ENCODE measurements around the gene KCND3. TPM values are rescaled to one million over a fixed set of nuclear protein-coding genes. Genes with fewer than 3 reads are reported as not detected.

The KCND3 gene
- polyA plus RNA-seq, 3 donors, result not detected

GRCh38 chr1:111730706-111731105 is 258.8 kb downstream of the KCND3 start:
- H3K27ac ChIP-seq (ENCODE audit: low read depth in 1 of 2, low read length in 2 of 2), result no peak overlapping the region
- DNase-seq, result no peak
- H3K27me3 ChIP-seq (ENCODE audit: control insufficient read depth in 2 of 2, insufficient read depth in 2 of 2, low read length in 2 of 2), result no peaks in the 10 kb centered on the region
- peaks cover 27 to 36% of the 10 kb centered on the region in 2 donors for H3K36me3 Mint-ChIP-seq
- peaks cover 5% of the 10 kb centered on the region for H3K4me1 Mint-ChIP-seq
- H3K27ac Mint-ChIP-seq, result peak overlapping the region in 1 of 7 donors; percentile 8
- peaks cover 33 to 34% of the 10 kb centered on the region in 2 donors for H3K4me1 ChIP-seq (ENCODE audit: control insufficient read depth in 1 of 2, insufficient read depth in 2 of 2, low read length in 2 of 2)
- intact Hi-C loops (cut with micrococcal nuclease), result loop anchor here (10.0 kb wide), 4 partner anchors 116 to 766 kb away; partner anchors contain the start of genes ADORA3 (in 1 of the 2), DENND2D (in 1 of the 2), LRIF1 (in 1 of the 2) and RAP1A (in 1 of the 2)
- H3K79me2 ChIP-seq (ENCODE audit: insufficient read depth, low read length), result no peaks in the 10 kb centered on the region
- peaks cover 0 to 3% (median 0%) of the 10 kb centered on the region in 7 donors for H3K9me3 Mint-ChIP-seq
- H3K4me2 ChIP-seq (replicated peaks; ENCODE audit: extremely low read depth, low read length, poor library complexity, severe bottlenecking), result no peak overlapping the region
- TF ChIP-seq CTCF (IDR thresholded peaks at IDR 0.05), result no peak
- H3K9me3 ChIP-seq (replicated peaks in 1 of 2; ENCODE audit: control insufficient read depth in 1 of 2, insufficient read depth in 1 of 2, low read length in 2 of 2), result no peaks in the 10 kb centered on the region
- no peak overlapping the region for H3K9ac ChIP-seq (ENCODE audit: insufficient read depth, low read length, poor library complexity, severe bottlenecking)
- no peaks in the 10 kb centered on the region for H3K27me3 Mint-ChIP-seq (ENCODE audit: low read depth in 3 of 3)
- no peak overlapping the region for H3K4me3 Mint-ChIP-seq
- no peak overlapping the region for H2AFZ ChIP-seq (ENCODE audit: insufficient read depth, low read depth, low read length, poor library complexity, severe bottlenecking)
- peaks cover 5% of the 10 kb centered on the region for H4K20me1 ChIP-seq (ENCODE audit: insufficient read depth, low read length)
- peaks cover 3 to 11% of the 10 kb centered on the region in 2 donors for H3K36me3 ChIP-seq (replicated peaks in 1 of 2; ENCODE audit: control insufficient read depth in 1 of 2, insufficient read depth in 2 of 2, low read length in 2 of 2)
- WGBS (ENCODE audit: insufficient coverage), result no CpG with 5 or more reads among the region's 4 CpGs
- H3K4me3 ChIP-seq (replicated peaks in 1 of 3; ENCODE audit: low read depth in 2 of 3, low read length in 3 of 3), result no peak overlapping the region

- Histone ChIP-seq H3K36me3 (replicated peaks in 1 of 2; ENCODE audit: control insufficient read depth in 1 of 2, insufficient read depth in 2 of 2, low read length in 2 of 2) (peaks cover 3 to 11% of the 10 kb centered on the region in 2 donors), H2AFZ (ENCODE audit: insufficient read depth, low read depth, low read length, poor library complexity, severe bottlenecking) (no peak overlapping the region), H4K20me1 (ENCODE audit: insufficient read depth, low read length) (peaks cover 5% of the 10 kb centered on the region), H3K27me3 (ENCODE audit: control insufficient read depth in 2 of 2, insufficient read depth in 2 of 2, low read length in 2 of 2) (no peaks in the 10 kb centered on the region), H3K9me3 (replicated peaks in 1 of 2; ENCODE audit: control insufficient read depth in 1 of 2, insufficient read depth in 1 of 2, low read length in 2 of 2) (no peaks in the 10 kb centered on the region), H3K79me2 (ENCODE audit: insufficient read depth, low read length) (no peaks in the 10 kb centered on the region), H3K9ac (ENCODE audit: insufficient read depth, low read length, poor library complexity, severe bottlenecking) (no peak overlapping the region), H3K27ac (ENCODE audit: low read depth in 1 of 2, low read length in 2 of 2) (no peak overlapping the region), H3K4me1 (ENCODE audit: control insufficient read depth in 1 of 2, insufficient read depth in 2 of 2, low read length in 2 of 2) (peaks cover 27 to 29% of the 10 kb centered on the region in 2 donors), H3K4me2 (replicated peaks; ENCODE audit: extremely low read depth, low read length, poor library complexity, severe bottlenecking) (no peak overlapping the region), H3K4me3 (replicated peaks in 1 of 3; ENCODE audit: low read depth in 2 of 3, low read length in 3 of 3) (no peak overlapping the region)
- peaks cover 0 to 3% (median 0%) of the 10 kb centered on the region in 7 donors for H3K9me3 Mint-ChIP-seq
- DNase-seq, result no peak
- no peaks in the 10 kb centered on the region for H3K27me3 Mint-ChIP-seq (ENCODE audit: low read depth in 3 of 3)
- H3K4me1 Mint-ChIP-seq, result peaks cover 5% of the 10 kb centered on the region
- H3K27ac Mint-ChIP-seq, result peak overlapping the region in 5 of 7 donors; percentile 20 to 54 (median 31)
- WGBS (ENCODE audit: insufficient coverage), result 95% methylated on average over 6 of the region's 7 CpGs
- peaks cover 27 to 36% of the 10 kb centered on the region in 2 donors for H3K36me3 Mint-ChIP-seq
- TF ChIP-seq CTCF (IDR thresholded peaks at IDR 0.05), result no peak
- no peak overlapping the region for H3K4me3 Mint-ChIP-seq
- intact Hi-C loops (cut with micrococcal nuclease), result loop anchor here (10.0 kb wide), 4 partner anchors 115 to 765 kb away; partner anchors contain the start of genes ADORA3 (in 1 of the 2), DENND2D (in 1 of the 2), LRIF1 (in 1 of the 2) and RAP1A (in 1 of the 2)
Measured at GRCh38 chr1:111729946-111730681, 259.4 kb downstream of the KCND3 start.

All from CD14-positive monocyte (primary cell).